ENCODE measurements around the gene MYO3B.

GRCh38 chr2:170409164-170409535 is 231.2 kb downstream of the MYO3B start:
- TF ChIP-seq POLR2A (IDR thresholded peaks at IDR 0.05) (no peak), CTCF (IDR thresholded peaks at IDR 0.05) (peak; percentile 70 to 97 (median 82))
